ENCODE data around the gene NTRK2. TPM values are rescaled to one million over a fixed set of nuclear protein-coding genes. Genes with fewer than 3 reads are reported as not detected.

The NTRK2 gene
- total RNA-seq, 4 donors from 2014 or later: 1.1 to 7.3 (median 1.5) TPM

- DNase-seq (no peak), ATAC-seq (no peak)
- in situ Hi-C loops (cut with MboI; ENCODE audit: low sequenced_read_pairs in 4 of 4): loop anchor here in 3 of 4 donors (25.0 kb wide), 2 partner anchors 557 to 582 kb away; no protein-coding TSS in a partner anchor
- intact Hi-C loops (cut with DNase I; ENCODE audit: low total_unique reads): no loop called here
- TF ChIP-seq CTCF (IDR thresholded peaks at IDR 0.05 in 4 of 5, conservative IDR thresholded peaks at IDR 0.05 in 1 of 5): no peak
- no peak for TF ChIP-seq POLR2A (IDR thresholded peaks at IDR 0.05)
- Histone ChIP-seq H3K36me3 (no peaks in the 10 kb centered on the region), H3K9me3 (no peaks in the 10 kb centered on the region), H3K4me3 (no peak overlapping the region), H3K27me3 (no peaks in the 10 kb centered on the region), H3K4me1 (no peaks in the 10 kb centered on the region), H3K27ac (no peak overlapping the region)
Observed at GRCh38 chr9:84969084-84969483, 299.6 kb downstream of the NTRK2 start.

DNA sequence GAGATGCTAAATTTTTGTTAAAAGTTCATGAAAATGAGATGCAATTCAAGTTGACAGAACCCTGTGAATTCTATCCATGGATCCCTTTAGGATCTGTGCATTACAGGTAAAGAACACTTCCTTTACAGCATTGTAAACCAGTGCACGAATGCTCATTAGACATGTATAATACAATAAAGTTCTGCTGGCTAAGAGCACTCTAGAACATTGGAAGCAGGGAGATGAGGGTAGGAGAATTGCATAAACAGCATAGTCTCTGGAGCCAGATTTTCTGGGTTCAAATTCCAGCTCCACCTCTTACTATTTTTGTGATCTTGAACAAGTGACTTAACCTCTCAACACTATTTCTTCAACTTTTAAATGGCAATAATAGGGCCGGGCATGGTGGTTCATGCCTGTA, 300.2 kb downstream of the NTRK2 start:
- Histone ChIP-seq H3K27me3 (no peaks in the 10 kb centered on the region), H3K9me3 (no peaks in the 10 kb centered on the region), H3K27ac (no peak overlapping the region), H3K4me1 (no peaks in the 10 kb centered on the region), H3K36me3 (no peaks in the 10 kb centered on the region), H3K4me3 (no peak overlapping the region)
- in situ Hi-C loops (cut with MboI; ENCODE audit: low sequenced_read_pairs in 4 of 4): loop anchor here in 3 of 4 donors (25.0 kb wide), 2 partner anchors 557 to 582 kb away; no protein-coding TSS in a partner anchor
- intact Hi-C loops (cut with DNase I; ENCODE audit: low total_unique reads): no loop called here
- DNase-seq: no peak
- ATAC-seq: no peak
- no peak for TF ChIP-seq CTCF (IDR thresholded peaks at IDR 0.05 in 4 of 5, conservative IDR thresholded peaks at IDR 0.05 in 1 of 5)
- TF ChIP-seq POLR2A (IDR thresholded peaks at IDR 0.05): no peak

GRCh38 chr9:84970432-84970831, 300.9 kb downstream of the NTRK2 start:
- Histone ChIP-seq H3K9me3 (no peaks in the 10 kb centered on the region), H3K4me1 (no peaks in the 10 kb centered on the region), H3K36me3 (no peaks in the 10 kb centered on the region), H3K4me3 (no peak overlapping the region), H3K27ac (no peak overlapping the region), H3K27me3 (no peaks in the 10 kb centered on the region)
- intact Hi-C loops (cut with DNase I; ENCODE audit: low total_unique reads) (no loop called here), in situ Hi-C loops (cut with MboI; ENCODE audit: low sequenced_read_pairs in 4 of 4) (loop anchor here in 3 of 4 donors (25.0 kb wide), 2 partner anchors 558 to 583 kb away; no protein-coding TSS in a partner anchor)
- no peak for TF ChIP-seq CTCF (IDR thresholded peaks at IDR 0.05 in 4 of 5, conservative IDR thresholded peaks at IDR 0.05 in 1 of 5)
- TF ChIP-seq POLR2A (IDR thresholded peaks at IDR 0.05): no peak
- ATAC-seq: no peak
- no peak for DNase-seq

- intact Hi-C loops (cut with DNase I; ENCODE audit: low total_unique reads): no loop called here
- Histone ChIP-seq H3K9me3 (no peaks in the 10 kb centered on the region), H3K27ac (no peak overlapping the region), H3K36me3 (no peaks in the 10 kb centered on the region), H3K4me3 (no peak overlapping the region), H3K27me3 (no peaks in the 10 kb centered on the region), H3K4me1 (no peaks in the 10 kb centered on the region)
- in situ Hi-C loops (cut with MboI; ENCODE audit: low sequenced_read_pairs in 4 of 4): loop anchor here in 3 of 4 donors (25.0 kb wide), 2 partner anchors 559 to 584 kb away; no protein-coding TSS in a partner anchor
- DNase-seq: no peak
- ATAC-seq: no peak
- TF ChIP-seq POLR2A (IDR thresholded peaks at IDR 0.05) (no peak), CTCF (IDR thresholded peaks at IDR 0.05 in 4 of 5, conservative IDR thresholded peaks at IDR 0.05 in 1 of 5) (no peak)
Observed at GRCh38 chr9:84971571-84971970, 302.0 kb downstream of the NTRK2 start.

DNA sequence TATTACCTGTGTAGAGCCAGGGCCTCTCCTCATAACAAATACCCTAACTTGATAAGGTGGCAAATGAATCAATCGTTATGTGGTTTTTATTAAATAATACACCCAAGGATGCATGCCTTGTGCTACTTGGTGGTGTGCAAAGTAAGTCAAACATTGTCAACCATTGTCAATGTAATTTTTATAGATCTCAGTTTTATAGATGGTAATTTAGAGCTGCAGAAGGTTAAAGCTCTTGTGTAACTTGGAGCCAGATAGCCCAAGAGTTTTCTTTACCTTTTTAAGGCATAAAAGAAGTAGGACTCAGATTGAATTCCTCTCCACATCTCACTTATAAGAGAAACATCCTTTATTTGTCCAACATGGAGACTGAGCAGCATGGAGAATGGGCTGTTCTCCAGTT, 304.7 kb downstream of the NTRK2 start:
- no peak for DNase-seq
- Histone ChIP-seq H3K4me1 (no peaks in the 10 kb centered on the region), H3K36me3 (no peaks in the 10 kb centered on the region), H3K27me3 (no peaks in the 10 kb centered on the region), H3K27ac (no peak overlapping the region), H3K4me3 (no peak overlapping the region), H3K9me3 (no peaks in the 10 kb centered on the region)
- intact Hi-C loops (cut with DNase I; ENCODE audit: low total_unique reads): no loop called here
- TF ChIP-seq POLR2A (IDR thresholded peaks at IDR 0.05) (no peak), CTCF (IDR thresholded peaks at IDR 0.05 in 4 of 5, conservative IDR thresholded peaks at IDR 0.05 in 1 of 5) (no peak)
- in situ Hi-C loops (cut with MboI; ENCODE audit: low sequenced_read_pairs in 4 of 4): loop anchor here in 3 of 4 donors (25.0 kb wide), 2 partner anchors 562 to 587 kb away; no protein-coding TSS in a partner anchor
- no peak for ATAC-seq
